SK-N-SH (cell line): Measurements from ENCODE around the gene OR9A4. TPM values are rescaled to one million over a fixed set of nuclear protein-coding genes. Genes with fewer than 3 reads are reported as not detected.

Experiments
- CTCF ChIA-PET: fragments of 300-600, 350-600 bp; formaldehyde crosslinking; extraction: SDS; loops from one replicate; lab custom pipeline; 2021; lab: Yijun Ruan, JAX
- POLR2A ChIA-PET: fragments of 350-600 bp; sonication (Branson Sonifier 250); formaldehyde crosslinking; extraction: SDS; loops from one replicate; lab custom pipeline; 2020; ENCODE audit warnings: antibody characterized with exemption, inconsistent platforms; lab: Yijun Ruan, JAX
- DNase-seq: peaks from one replicate; pipeline ENCODE4 v3.0.0; 2012
- H2AFZ ChIP-seq: fragments of 200-600 bp; sonication (generic); 2 replicates; pipeline ENCODE4 v1.8.1; 2016; ENCODE audit warnings: antibody characterized with exemption, mild to moderate bottlenecking, low read depth
- H3F3A ChIP-seq: fragments of 200-600 bp; sonication (generic); replicated peaks from 2 replicates; pipeline ENCODE3; 2016; ENCODE audit warnings: antibody characterized with exemption, mild to moderate bottlenecking; ENCODE audit not compliant: insufficient read depth
- H3K27ac ChIP-seq, 2 experiments: fragments of 200-500 bp in 1 of 2; fragments of 200-600 bp in 1 of 2; sonication (Bioruptor generic) in 1 of 2; sonication (generic), shearing (Covaris generic) in 1 of 2; 2 replicates each; pipeline versions ENCODE4 v1.5.1 to v1.6.1; 2014 to 2016; ENCODE audit warnings: low read depth in 2 of 2, inconsistent platforms in 1 of 2, low read length in 1 of 2, mild to moderate bottlenecking in 1 of 2, mixed read lengths in 1 of 2
- H3K27me3 ChIP-seq: fragments of 200-600 bp; sonication (generic), shearing (Covaris generic); 2 replicates; pipeline ENCODE4 v1.6.1; 2016; ENCODE audit warnings: mixed run types; ENCODE audit not compliant: insufficient read depth
- H3K36me3 ChIP-seq, 2 experiments: fragments of 200-500 bp in 1 of 2; fragments of 200-600 bp in 1 of 2; sonication (Bioruptor generic) in 1 of 2; sonication (generic) in 1 of 2; replicated peaks in 1 of 2; 2 replicates each; pipeline versions ENCODE3 to v1.5.1; 2014 to 2016; ENCODE audit warnings: low read length in 1 of 2, mild to moderate bottlenecking in 1 of 2; ENCODE audit not compliant: insufficient read depth in 2 of 2, control insufficient read depth in 1 of 2
- H3K4me1 ChIP-seq, 2 experiments: fragments of 200-500 bp in 1 of 2; fragments of 200-600 bp in 1 of 2; sonication (Bioruptor generic) in 1 of 2; sonication (generic), shearing (Covaris generic) in 1 of 2; 2 replicates each; pipeline versions ENCODE4 v1.5.1 to v1.6.1; 2014 to 2016; ENCODE audit warnings: low read depth in 1 of 2, low read length in 1 of 2, mixed run types in 1 of 2; ENCODE audit not compliant: insufficient read depth in 2 of 2, control insufficient read depth in 1 of 2
- H3K4me2 ChIP-seq: fragments of 200-600 bp; sonication (generic), shearing (Covaris generic); 2 replicates; pipeline ENCODE4 v1.6.1; 2017; ENCODE audit warnings: mixed run types
- H3K4me3 ChIP-seq, 2 experiments: fragments of 200-500 bp in 1 of 2; fragments of 200-600 bp in 1 of 2; sonication (Bioruptor generic) in 1 of 2; sonication (generic), shearing (Covaris generic) in 1 of 2; 2 replicates each; pipeline versions ENCODE4 v1.5.1 to v1.8.1; 2014 to 2016; ENCODE audit warnings: low read depth in 2 of 2, inconsistent platforms in 1 of 2, low read length in 1 of 2, mild to moderate bottlenecking in 1 of 2, mixed read lengths in 1 of 2, moderate library complexity in 1 of 2
- H3K79me2 ChIP-seq: fragments of 200-600 bp; sonication (generic); 2 replicates; pipeline ENCODE4 v1.8.1; 2017; ENCODE audit warnings: mild to moderate bottlenecking; ENCODE audit not compliant: insufficient read depth
- H3K9ac ChIP-seq: fragments of 200-600 bp; sonication (generic); 2 replicates; pipeline ENCODE4 v1.6.1; 2017; ENCODE audit warnings: mixed run types
- H3K9me2 ChIP-seq: fragments of 200-600 bp; sonication (generic); 2 replicates; pipeline ENCODE4 v1.6.1; 2017; ENCODE audit warnings: mixed run types
- H3K9me3 ChIP-seq: fragments of 200-600 bp; sonication (generic); 2 replicates; pipeline ENCODE4 v1.6.1; 2017; ENCODE audit warnings: mixed run types, mild to moderate bottlenecking, moderate library complexity
- H4K20me1 ChIP-seq: fragments of 200-600 bp; sonication (generic); 2 replicates; pipeline ENCODE4 v1.6.1; 2017; ENCODE audit warnings: mild to moderate bottlenecking, mixed run types; ENCODE audit not compliant: insufficient read depth
- CHD2 ChIP-seq: fragments of 150-350 bp; IDR thresholded peaks from 2 replicates; pipeline ENCODE4 v1.6.1; 2018; ENCODE audit warnings: low read length; ENCODE audit not compliant: partially characterized antibody
- EZH2phosphoT487 ChIP-seq: fragments of 200-600 bp; sonication (generic); IDR thresholded peaks from 2 replicates; pipeline ENCODE4 v1.6.1; 2017; ENCODE audit warnings: low read depth, mixed run types, mild to moderate bottlenecking, antibody characterized with exemption, moderate library complexity, borderline replicate concordance
- JUND ChIP-seq: IDR thresholded peaks from 2 replicates; pipeline ENCODE4 v1.4.0; 2012
- NRF1 ChIP-seq: IDR thresholded peaks from 2 replicates; pipeline ENCODE4 v1.6.1; 2012; ENCODE audit warnings: low read depth, mild to moderate bottlenecking, low read length
- POLR2AphosphoS5 ChIP-seq: IDR thresholded peaks from 2 replicates; pipeline ENCODE4 v1.6.1; 2012; ENCODE audit warnings: low read depth, low read length
- REST ChIP-seq: IDR thresholded peaks from 2 replicates; pipeline ENCODE4 v1.6.1; 2012; ENCODE audit warnings: mild to moderate bottlenecking, low read depth, low read length, moderate library complexity
- RXRA ChIP-seq: IDR thresholded peaks from 2 replicates; pipeline ENCODE4 v1.4.0; 2012; ENCODE audit warnings: low read depth, mild to moderate bottlenecking, borderline replicate concordance
- SIN3A ChIP-seq: IDR thresholded peaks from 2 replicates; pipeline ENCODE4 v1.6.1; 2012; ENCODE audit warnings: low read depth, mild to moderate bottlenecking, low read length, moderate library complexity, borderline replicate concordance
- TCF12 ChIP-seq: IDR thresholded peaks from 2 replicates; pipeline ENCODE4 v1.4.0; 2012
- TEAD4 ChIP-seq: IDR thresholded peaks from 2 replicates; pipeline ENCODE4 v1.4.0; 2012; ENCODE audit warnings: mild to moderate bottlenecking, borderline replicate concordance; ENCODE audit not compliant: insufficient read depth
- YY1 ChIP-seq: IDR thresholded peaks from 2 replicates; pipeline ENCODE4 v1.4.0; 2012; ENCODE audit warnings: low read depth, mild to moderate bottlenecking
- WGBS: methylation state at CpG from one replicate; pipeline ENCODE4 v1.1.6; 2017; ENCODE audit warnings: low lambda C conversion rate; 5-methylcytosine and 5-hydroxymethylcytosine counted together
- polyA plus RNA-seq, 3 experiments: library from polyadenylated mRNA; depleted of rRNA; stranded (reverse); fragments of >200 nt; gene quantifications; 2 replicates each; pipeline ENCODE4 v1.2.3, GENCODE V29; 2012
- TF ChIP-seq, protein P1 (sequence below): IDR thresholded peaks from 2 replicates; pipeline ENCODE4 v1.4.0; 2012; ENCODE audit warnings: low read depth
- TF ChIP-seq, protein P2 (sequence below): fragments of 150-350 bp; IDR thresholded peaks from 2 replicates; pipeline ENCODE4 v1.6.1; 2017; ENCODE audit warnings: antibody characterized with exemption, low read length, low read depth, borderline replicate concordance
- TF ChIP-seq, protein P3 (sequence below): IDR thresholded peaks from 2 replicates; pipeline ENCODE4; 2012

The OR9A4 gene
- polyA plus RNA-seq, 1 of the 3 experiments (the other 2 are of a cell fraction), result not detected

DNA sequence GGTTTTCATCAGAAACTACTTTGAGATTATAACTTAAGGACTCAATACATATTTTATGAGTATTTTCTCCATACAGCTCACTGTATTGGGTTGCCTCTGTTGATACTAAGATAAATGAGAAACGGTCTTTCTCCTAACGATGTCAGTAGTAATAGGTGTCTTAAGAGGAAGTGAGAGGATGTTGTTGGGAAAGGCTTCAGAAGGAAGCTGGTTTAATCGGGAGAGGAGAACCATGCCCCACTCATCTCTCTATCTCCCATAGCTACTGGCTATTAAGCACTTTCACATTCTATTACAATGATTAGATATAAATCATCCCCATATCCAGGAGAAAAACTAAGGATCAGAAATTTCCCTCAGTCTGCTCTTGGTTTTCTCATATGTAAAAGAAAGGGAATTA is 28.6 kb downstream of the OR9A4 start:
- ChIA-PET POLR2A (no interaction called here), CTCF (interaction anchor here (0.8 to 3.2 kb wide), 2 partner anchors 32 to 45 kb away, joined by 3 to 15 read pairs; no protein-coding TSS in a partner anchor)
- Histone ChIP-seq H3K9me2 (no peaks in the 10 kb centered on the region; the same call in 1 of the 2 replicates), H3K36me3 (peaks cover 0 to 2% of the 10 kb centered on the region in 2 experiments), H3K27ac (no peak overlapping the region), H3K79me2 (no peaks in the 10 kb centered on the region), H3K9ac (no peak overlapping the region), H2AFZ (no peak overlapping the region), H3K9me3 (peaks cover 8% of the 10 kb centered on the region; the same call in 1 of the 2 replicates), H3K4me3 (no peak overlapping the region), H3K27me3 (no peaks in the 10 kb centered on the region), H3K4me1 (no peaks in the 10 kb centered on the region), H3K4me2 (no peak overlapping the region), H4K20me1 (no peaks in the 10 kb centered on the region), H3F3A (no peaks in the 10 kb centered on the region)
- WGBS, result 5% methylated on average over 3 of the region's 3 CpGs
- no peak for DNase-seq
- TF ChIP-seq NRF1 (no peak), POLR2AphosphoS5 (no peak), REST (no peak), JUND (no peak), TCF12 (no peak), RXRA (no peak)
- TF ChIP-seq, protein P1, sequence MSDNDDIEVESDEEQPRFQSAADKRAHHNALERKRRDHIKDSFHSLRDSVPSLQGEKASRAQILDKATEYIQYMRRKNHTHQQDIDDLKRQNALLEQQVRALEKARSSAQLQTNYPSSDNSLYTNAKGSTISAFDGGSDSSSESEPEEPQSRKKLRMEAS, result no peak

- CTCF ChIA-PET, result interaction anchor here (0.8 to 3.2 kb wide), 2 partner anchors 31 to 45 kb away, joined by 3 to 15 read pairs; no protein-coding TSS in a partner anchor
- H3K4me2 ChIP-seq, result no peak overlapping the region
- no peaks in the 10 kb centered on the region for H3K4me1 ChIP-seq
- H3K9me3 ChIP-seq, result peaks cover 6% of the 10 kb centered on the region; the same call in 1 of the 2 replicates
- H3K36me3 ChIP-seq, result peaks cover 0 to 2% of the 10 kb centered on the region in 2 experiments
- POLR2A ChIA-PET, result no interaction called here
- H3K27ac ChIP-seq, result no peak overlapping the region
- no peak for TF ChIP-seq YY1
- no peak for TF ChIP-seq RXRA
- TF ChIP-seq EZH2phosphoT487, result no peak
- TF ChIP-seq TCF12, result no peak
- TF ChIP-seq, protein P2, sequence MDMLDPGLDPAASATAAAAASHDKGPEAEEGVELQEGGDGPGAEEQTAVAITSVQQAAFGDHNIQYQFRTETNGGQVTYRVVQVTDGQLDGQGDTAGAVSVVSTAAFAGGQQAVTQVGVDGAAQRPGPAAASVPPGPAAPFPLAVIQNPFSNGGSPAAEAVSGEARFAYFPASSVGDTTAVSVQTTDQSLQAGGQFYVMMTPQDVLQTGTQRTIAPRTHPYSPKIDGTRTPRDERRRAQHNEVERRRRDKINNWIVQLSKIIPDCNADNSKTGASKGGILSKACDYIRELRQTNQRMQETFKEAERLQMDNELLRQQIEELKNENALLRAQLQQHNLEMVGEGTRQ, result no peak
- TF ChIP-seq, protein P3, sequence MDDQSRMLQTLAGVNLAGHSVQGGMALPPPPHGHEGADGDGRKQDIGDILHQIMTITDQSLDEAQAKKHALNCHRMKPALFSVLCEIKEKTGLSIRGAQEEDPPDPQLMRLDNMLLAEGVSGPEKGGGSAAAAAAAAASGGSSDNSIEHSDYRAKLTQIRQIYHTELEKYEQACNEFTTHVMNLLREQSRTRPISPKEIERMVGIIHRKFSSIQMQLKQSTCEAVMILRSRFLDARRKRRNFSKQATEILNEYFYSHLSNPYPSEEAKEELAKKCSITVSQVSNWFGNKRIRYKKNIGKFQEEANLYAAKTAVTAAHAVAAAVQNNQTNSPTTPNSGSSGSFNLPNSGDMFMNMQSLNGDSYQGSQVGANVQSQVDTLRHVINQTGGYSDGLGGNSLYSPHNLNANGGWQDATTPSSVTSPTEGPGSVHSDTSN, result no peak
- TF ChIP-seq CHD2, result no peak
- no peak for TF ChIP-seq SIN3A
- no peak for TF ChIP-seq TEAD4
- TF ChIP-seq, protein P1, result no peak
- H3K79me2 ChIP-seq, result no peaks in the 10 kb centered on the region
- H4K20me1 ChIP-seq, result no peaks in the 10 kb centered on the region
- H2AFZ ChIP-seq, result no peak overlapping the region
- no peak for DNase-seq
- H3F3A ChIP-seq, result no peaks in the 10 kb centered on the region
- H3K9me2 ChIP-seq, result no peaks in the 10 kb centered on the region; the same call in 1 of the 2 replicates
- 1% methylated on average over 3 of the region's 3 CpGs for WGBS
- H3K9ac ChIP-seq, result no peak overlapping the region
- no peak overlapping the region for H3K4me3 ChIP-seq
- H3K27me3 ChIP-seq, result no peaks in the 10 kb centered on the region
Observed at GRCh38 chr7:141945356-141945755, 29.2 kb downstream of the OR9A4 start.
